ENCODE data around the gene NHLH2. TPM values are rescaled to one million over a fixed set of nuclear protein-coding genes. Genes with fewer than 3 reads are reported as not detected.

The NHLH2 gene
- total and polyA plus RNA-seq, 10 of the 15 experiments (the other 5 are each of a cell fraction or from before 2014, with no cell fraction given) = 0.01 to 0.08 (median 0.05) TPM; not detected in 6

DNA sequence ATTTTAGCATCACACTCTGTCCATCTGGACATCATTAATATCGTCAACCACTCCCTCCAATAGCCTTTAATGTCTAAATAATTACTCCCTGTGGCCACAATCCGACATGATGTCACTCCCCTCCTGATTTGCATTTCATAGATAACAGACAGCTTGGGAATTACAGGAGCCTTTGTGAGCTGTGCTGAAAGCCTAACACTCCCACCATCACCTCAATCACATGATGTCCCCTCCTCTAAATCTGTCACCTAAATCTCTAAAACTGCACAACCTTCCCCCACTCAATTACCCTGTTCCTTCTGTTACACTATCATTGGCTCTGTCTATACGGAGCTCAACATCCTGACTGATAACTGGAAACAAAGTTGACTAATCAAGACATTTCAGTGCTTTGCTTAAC lies 14.3 kb downstream of the NHLH2 start:
- no peak for TF ChIP-seq SMC3 (IDR thresholded peaks at IDR 0.05; ENCODE audit: borderline replicate concordance, low read length)
- TF ChIP-seq CHD4 (IDR thresholded peaks at IDR 0.05) = no peak
- 2% methylated on average over 3 of the region's 3 CpGs for WGBS (ENCODE audit: insufficient coverage, insufficient replicate concordance, low lambda C conversion rate, missing lambda C conversion rate)

DNA sequence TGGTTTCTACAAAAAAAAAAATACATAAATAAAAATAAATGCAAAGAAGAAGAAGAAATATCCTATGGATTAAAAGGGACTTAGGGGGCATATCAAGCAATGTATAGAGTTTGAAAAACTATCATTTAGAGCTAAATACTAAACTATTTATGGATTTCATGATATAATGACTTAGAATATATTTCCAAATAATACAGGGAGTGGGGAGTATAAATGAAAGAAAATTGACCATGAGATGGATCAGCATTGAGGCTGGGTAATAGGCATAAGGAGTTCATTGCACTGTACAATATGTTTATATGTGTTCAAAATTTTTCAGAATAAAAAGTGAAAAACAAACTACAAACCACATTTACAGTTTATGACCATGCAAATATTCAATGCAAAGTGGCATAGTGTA lies 18.8 kb downstream of the NHLH2 start:
- no TSS peak for BruUV-seq (replicated peaks)
- no peaks in the 10 kb centered on the region for H3K36me3 ChIP-seq (ENCODE audit: control insufficient read depth in 2 of 2, insufficient read depth in 2 of 2, low read length in 1 of 2)
- no peak overlapping the region for H3K27ac ChIP-seq (ENCODE audit: control insufficient read depth, insufficient read depth)
- intact Hi-C loops (cut with micrococcal nuclease; ENCODE audit: unreplicated experiment) = no loop called here
- no peaks in the 10 kb centered on the region for H3K9me3 ChIP-seq (replicated peaks; ENCODE audit: control insufficient read depth, insufficient read depth, low read length)
- H4K20me1 ChIP-seq (ENCODE audit: control insufficient read depth, insufficient read depth) = no peaks in the 10 kb centered on the region
- CTCF ChIA-PET = interaction anchor here (1.1 to 1.3 kb wide), 2 partner anchors 12 to 15 kb away, joined by 4 read pairs; no protein-coding TSS in a partner anchor
- RAD21 ChIA-PET (ENCODE audit: unreplicated experiment) = no interaction called here
- H2AFZ ChIP-seq (ENCODE audit: control insufficient read depth, low read depth, low read length) = no peak overlapping the region
- H3K9ac ChIP-seq (ENCODE audit: control insufficient read depth, insufficient read depth, low read length) = no peak overlapping the region
- DNase-seq (ENCODE audit: low read depth, low spot score) (no peak), FAIRE-seq (no peak), ATAC-seq (no peak)
- POLR2A ChIA-PET = interaction anchor here (1.1 kb wide), 1 partner anchor 8 kb away, joined by 3 read pairs; no protein-coding TSS in a partner anchor
- H3K4me2 ChIP-seq (ENCODE audit: control insufficient read depth, insufficient read depth) = no peak overlapping the region
- H3K79me2 ChIP-seq (ENCODE audit: control insufficient read depth, insufficient read depth, low read length) = no peaks in the 10 kb centered on the region
- no peaks in the 10 kb centered on the region; a peak in 1 of 4 replicates for H3K27me3 ChIP-seq (replicated peaks in 1 of 2; ENCODE audit: control insufficient read depth in 2 of 2, insufficient read depth in 2 of 2, low read length in 1 of 2)
- no peaks in the 10 kb centered on the region for H3K4me1 ChIP-seq (ENCODE audit: control insufficient read depth, insufficient read depth, low read length)
- SMC1A ChIA-PET (ENCODE audit: uncharacterized antibody, unreplicated experiment) = interaction anchor here (1.2 kb wide), 1 partner anchor 11 kb away, joined by 3 read pairs; no protein-coding TSS in a partner anchor
- H3K4me3 ChIP-seq = no peak overlapping the region
- in situ Hi-C loops (cut with MboI) = no loop called here
- TF ChIP-seq, protein P1, sequence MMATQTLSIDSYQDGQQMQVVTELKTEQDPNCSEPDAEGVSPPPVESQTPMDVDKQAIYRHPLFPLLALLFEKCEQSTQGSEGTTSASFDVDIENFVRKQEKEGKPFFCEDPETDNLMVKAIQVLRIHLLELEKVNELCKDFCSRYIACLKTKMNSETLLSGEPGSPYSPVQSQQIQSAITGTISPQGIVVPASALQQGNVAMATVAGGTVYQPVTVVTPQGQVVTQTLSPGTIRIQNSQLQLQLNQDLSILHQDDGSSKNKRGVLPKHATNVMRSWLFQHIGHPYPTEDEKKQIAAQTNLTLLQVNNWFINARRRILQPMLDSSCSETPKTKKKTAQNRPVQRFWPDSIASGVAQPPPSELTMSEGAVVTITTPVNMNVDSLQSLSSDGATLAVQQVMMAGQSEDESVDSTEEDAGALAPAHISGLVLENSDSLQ (IDR thresholded peaks at IDR 0.05) = no peak
- TF ChIP-seq ZNF622 (IDR thresholded peaks at IDR 0.05) (no peak), ZNF217 (IDR thresholded peaks at IDR 0.05) (no peak), EED (IDR thresholded peaks at IDR 0.05; ENCODE audit: low read depth) (no peak), GABPA (IDR thresholded peaks at IDR 0.05; ENCODE audit: low read depth) (no peak)
- TF ChIP-seq, protein P2, sequence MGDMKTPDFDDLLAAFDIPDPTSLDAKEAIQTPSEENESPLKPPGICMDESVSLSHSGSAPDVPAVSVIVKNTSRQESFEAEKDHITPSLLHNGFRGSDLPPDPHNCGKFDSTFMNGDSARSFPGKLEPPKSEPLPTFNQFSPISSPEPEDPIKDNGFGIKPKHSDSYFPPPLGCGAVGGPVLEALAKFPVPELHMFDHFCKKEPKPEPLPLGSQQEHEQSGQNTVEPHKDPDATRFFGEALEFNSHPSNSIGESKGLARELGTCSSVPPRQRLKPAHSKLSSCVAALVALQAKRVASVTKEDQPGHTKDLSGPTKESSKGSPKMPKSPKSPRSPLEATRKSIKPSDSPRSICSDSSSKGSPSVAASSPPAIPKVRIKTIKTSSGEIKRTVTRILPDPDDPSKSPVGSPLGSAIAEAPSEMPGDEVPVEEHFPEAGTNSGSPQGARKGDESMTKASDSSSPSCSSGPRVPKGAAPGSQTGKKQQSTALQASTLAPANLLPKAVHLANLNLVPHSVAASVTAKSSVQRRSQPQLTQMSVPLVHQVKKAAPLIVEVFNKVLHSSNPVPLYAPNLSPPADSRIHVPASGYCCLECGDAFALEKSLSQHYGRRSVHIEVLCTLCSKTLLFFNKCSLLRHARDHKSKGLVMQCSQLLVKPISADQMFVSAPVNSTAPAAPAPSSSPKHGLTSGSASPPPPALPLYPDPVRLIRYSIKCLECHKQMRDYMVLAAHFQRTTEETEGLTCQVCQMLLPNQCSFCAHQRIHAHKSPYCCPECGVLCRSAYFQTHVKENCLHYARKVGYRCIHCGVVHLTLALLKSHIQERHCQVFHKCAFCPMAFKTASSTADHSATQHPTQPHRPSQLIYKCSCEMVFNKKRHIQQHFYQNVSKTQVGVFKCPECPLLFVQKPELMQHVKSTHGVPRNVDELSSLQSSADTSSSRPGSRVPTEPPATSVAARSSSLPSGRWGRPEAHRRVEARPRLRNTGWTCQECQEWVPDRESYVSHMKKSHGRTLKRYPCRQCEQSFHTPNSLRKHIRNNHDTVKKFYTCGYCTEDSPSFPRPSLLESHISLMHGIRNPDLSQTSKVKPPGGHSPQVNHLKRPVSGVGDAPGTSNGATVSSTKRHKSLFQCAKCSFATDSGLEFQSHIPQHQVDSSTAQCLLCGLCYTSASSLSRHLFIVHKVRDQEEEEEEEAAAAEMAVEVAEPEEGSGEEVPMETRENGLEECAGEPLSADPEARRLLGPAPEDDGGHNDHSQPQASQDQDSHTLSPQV (IDR thresholded peaks at IDR 0.05) = no peak
- TF ChIP-seq, protein P3, sequence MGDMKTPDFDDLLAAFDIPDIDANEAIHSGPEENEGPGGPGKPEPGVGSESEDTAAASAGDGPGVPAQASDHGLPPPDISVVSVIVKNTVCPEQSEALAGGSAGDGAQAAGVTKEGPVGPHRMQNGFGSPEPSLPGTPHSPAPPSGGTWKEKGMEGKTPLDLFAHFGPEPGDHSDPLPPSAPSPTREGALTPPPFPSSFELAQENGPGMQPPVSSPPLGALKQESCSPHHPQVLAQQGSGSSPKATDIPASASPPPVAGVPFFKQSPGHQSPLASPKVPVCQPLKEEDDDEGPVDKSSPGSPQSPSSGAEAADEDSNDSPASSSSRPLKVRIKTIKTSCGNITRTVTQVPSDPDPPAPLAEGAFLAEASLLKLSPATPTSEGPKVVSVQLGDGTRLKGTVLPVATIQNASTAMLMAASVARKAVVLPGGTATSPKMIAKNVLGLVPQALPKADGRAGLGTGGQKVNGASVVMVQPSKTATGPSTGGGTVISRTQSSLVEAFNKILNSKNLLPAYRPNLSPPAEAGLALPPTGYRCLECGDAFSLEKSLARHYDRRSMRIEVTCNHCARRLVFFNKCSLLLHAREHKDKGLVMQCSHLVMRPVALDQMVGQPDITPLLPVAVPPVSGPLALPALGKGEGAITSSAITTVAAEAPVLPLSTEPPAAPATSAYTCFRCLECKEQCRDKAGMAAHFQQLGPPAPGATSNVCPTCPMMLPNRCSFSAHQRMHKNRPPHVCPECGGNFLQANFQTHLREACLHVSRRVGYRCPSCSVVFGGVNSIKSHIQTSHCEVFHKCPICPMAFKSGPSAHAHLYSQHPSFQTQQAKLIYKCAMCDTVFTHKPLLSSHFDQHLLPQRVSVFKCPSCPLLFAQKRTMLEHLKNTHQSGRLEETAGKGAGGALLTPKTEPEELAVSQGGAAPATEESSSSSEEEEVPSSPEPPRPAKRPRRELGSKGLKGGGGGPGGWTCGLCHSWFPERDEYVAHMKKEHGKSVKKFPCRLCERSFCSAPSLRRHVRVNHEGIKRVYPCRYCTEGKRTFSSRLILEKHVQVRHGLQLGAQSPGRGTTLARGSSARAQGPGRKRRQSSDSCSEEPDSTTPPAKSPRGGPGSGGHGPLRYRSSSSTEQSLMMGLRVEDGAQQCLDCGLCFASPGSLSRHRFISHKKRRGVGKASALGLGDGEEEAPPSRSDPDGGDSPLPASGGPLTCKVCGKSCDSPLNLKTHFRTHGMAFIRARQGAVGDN (IDR thresholded peaks at IDR 0.05) = no peak

More for the DNA sequence above, 14.3 kb downstream of the NHLH2 start:
- FAIRE-seq (no peak), ATAC-seq (no peak), DNase-seq (ENCODE audit: low read depth, low spot score) (no peak)
- ChIA-PET CTCF (interaction anchor here (1.1 to 1.3 kb wide), 2 partner anchors 19 to 120 kb away, joined by 3 to 4 read pairs; no protein-coding TSS in a partner anchor), RAD21 (ENCODE audit: unreplicated experiment) (no interaction called here), POLR2A (no interaction called here), SMC1A (ENCODE audit: uncharacterized antibody, unreplicated experiment) (no interaction called here)
- no peaks in the 10 kb centered on the region; the same call in 2 of the 3 replicates for H3K9me3 ChIP-seq (replicated peaks; ENCODE audit: control insufficient read depth, insufficient read depth, low read length)
- H3K9ac ChIP-seq (ENCODE audit: control insufficient read depth, insufficient read depth, low read length) = no peak overlapping the region
- no peaks in the 10 kb centered on the region for H3K36me3 ChIP-seq (ENCODE audit: control insufficient read depth in 2 of 2, insufficient read depth in 2 of 2, low read length in 1 of 2)
- H2AFZ ChIP-seq (ENCODE audit: control insufficient read depth, low read depth, low read length) = no peak overlapping the region
- H3K4me2 ChIP-seq (ENCODE audit: control insufficient read depth, insufficient read depth) = no peak overlapping the region
- in situ Hi-C loops (cut with MboI) (no loop called here), intact Hi-C loops (cut with micrococcal nuclease; ENCODE audit: unreplicated experiment) (no loop called here)
- H3K4me3 ChIP-seq = no peak overlapping the region
- no peaks in the 10 kb centered on the region for H3K4me1 ChIP-seq (ENCODE audit: control insufficient read depth, insufficient read depth, low read length)
- H3K27ac ChIP-seq (ENCODE audit: control insufficient read depth, insufficient read depth) = no peak overlapping the region
- no TSS peak for BruUV-seq (replicated peaks)
- peaks cover 3 to 6% of the 10 kb centered on the region in 2 experiments for H3K27me3 ChIP-seq (replicated peaks in 1 of 2; ENCODE audit: control insufficient read depth in 2 of 2, insufficient read depth in 2 of 2, low read length in 1 of 2)
- H4K20me1 ChIP-seq (ENCODE audit: control insufficient read depth, insufficient read depth) = no peaks in the 10 kb centered on the region
- no peaks in the 10 kb centered on the region for H3K79me2 ChIP-seq (ENCODE audit: control insufficient read depth, insufficient read depth, low read length)

All from GM12878 (cell line).